C1 segment of cervical spinal cord (tissue), 14 donors: ENCODE data around the gene TBC1D3I.
A peak's percentile ranks its signal among the peaks of the same experiment; 100 is the strongest.
"Not testable (repeated sequence)": the region's sequence is repeated elsewhere in the genome, so short reads cannot be mapped to it uniquely, and the experiment has no call there.

Source experiments
- DNase-seq, 14 donors: peaks; one replicate each; lab custom pipeline; 2025; lab: John Stamatoyannopoulos, UW

The TBC1D3I gene

DNA sequence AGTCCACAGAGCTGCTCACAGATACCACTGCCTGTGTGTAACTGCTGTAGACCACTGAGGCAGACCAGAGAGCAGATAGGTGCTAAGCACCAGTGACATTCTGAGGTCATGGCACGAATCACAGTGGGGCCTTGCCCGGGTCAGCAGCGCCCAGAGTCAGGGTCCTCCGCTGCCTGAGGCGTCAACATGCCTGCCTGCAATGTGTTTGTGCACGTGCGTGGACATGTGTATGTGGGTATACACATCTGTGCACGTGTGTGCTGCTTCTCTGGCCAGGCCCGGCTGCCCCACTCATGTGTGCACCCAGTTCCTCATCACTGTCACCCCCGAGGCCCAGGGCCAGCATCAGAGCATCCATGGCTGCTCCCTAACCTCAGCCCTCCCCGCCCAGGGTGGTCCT lies at the start of gene TBC1D3I:
Gene TBC1D3I (minus strand): TSS at position 101 of the 400 bp plus-strand sequence. CDS start 1,585 bp downstream, outside the sequence.
- not testable (repeated sequence) for DNase-seq

DNA sequence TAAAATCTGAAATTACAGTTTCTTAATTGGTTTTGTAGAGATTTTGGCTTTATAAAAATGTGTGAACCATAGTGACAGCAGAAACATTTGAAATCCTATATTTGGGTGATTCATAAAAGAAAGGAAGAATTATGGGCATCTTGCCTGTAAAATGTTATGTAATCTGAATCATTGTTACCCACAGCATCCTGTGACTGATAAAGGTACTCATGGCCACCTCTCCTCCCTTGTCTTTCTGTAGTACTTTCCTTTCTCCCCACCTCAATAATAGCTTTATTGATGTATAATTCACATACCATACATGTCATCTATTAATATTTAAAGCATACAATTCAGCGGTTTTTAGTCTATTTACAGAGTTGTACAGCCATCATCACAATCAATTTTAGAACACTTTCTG lies 30.8 kb upstream of the TBC1D3I start:
- not testable (repeated sequence) for DNase-seq

DNA sequence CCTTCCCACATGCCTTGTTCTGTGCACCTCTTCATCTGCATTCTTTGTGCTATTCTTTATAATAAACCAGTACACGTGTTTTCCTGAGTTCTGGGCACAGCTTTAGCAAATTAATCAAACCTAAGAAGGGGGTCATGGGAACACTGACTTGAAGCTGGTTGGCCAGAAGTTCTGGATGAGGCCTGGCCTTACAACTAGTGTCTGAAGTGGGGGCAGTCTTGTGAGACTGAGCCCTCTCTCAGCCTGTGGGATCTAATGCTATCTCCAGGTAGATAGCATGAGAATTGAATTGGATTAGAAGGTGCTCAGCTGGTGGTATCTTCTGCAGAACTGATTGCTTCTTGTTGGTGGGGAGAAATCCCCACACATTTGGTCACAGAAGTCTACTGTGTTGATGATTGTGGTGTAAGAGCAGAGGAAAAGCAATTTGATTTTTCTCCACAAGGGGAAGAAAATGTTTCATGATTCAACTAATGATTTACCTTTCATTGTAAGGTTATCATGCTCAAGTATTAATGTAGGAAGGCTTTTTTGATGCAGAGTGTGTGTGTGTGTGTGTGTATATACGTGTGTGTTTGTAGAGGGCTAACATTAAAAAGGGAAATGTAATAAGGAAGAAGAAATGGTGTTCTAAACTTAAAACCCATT lies 25.7 kb upstream of the TBC1D3I start:
- DNase-seq = not testable (repeated sequence)

DNA sequence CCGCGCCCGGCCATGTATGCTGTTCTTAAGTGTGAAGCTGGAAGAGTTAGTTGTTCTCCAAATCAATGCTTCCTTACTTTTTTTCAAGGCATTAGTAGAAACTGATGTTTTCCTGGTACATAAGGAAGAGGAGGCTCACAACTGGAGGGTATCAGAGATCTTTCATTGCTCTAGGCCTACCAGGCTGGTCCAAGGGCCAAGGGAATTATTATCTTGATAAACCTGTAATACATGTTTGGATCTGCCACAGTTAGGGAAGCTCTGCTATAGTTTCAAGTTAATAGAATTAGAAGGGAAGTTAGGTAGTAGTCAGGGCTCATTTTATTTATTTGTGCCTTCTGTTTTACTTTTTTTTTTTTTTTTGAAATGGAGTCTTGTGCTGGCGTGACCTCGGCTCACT lies 19.8 kb upstream of the TBC1D3I start:
- DNase-seq = not testable (repeated sequence)

DNA sequence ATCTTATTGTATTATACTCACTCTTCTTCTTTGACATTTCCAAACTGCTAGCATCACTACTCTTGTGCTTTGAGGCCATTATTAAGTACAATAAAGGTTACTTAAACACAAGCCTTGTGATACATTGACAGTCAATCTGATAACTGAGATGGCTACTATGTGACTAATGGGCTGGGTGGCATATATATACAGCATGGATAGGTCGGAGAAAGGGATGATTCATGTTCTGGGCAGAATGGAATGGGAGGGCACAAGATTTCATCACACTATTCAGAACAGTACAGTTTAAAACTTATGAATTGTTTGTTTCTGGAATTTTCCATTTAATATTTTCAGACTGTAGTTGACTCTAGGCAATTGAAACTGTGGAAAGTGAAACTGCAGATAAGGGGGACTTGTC lies 18.9 kb upstream of the TBC1D3I start:
- not testable (repeated sequence) for DNase-seq

DNA sequence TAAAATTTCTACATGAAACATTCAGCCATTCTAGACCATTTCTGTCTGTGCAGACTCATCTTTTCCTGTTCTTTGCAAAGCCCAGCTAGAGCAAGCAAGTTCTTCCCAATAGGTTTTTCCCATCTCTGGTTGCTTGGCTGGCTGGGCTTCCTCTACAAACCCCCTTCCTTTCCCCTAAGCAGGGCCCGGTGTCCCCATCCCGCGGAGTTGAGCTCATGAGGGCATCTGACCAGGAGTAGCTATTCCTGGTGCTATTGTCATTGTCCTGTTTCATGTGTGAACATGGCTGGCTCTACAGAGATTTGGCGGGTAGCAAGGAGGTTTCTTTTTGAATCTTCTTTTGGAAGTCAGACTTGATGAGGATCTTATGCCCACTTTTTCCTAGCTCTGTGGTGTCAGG lies 22.3 kb downstream of the TBC1D3I start:
- DNase-seq = not testable (repeated sequence)

DNA sequence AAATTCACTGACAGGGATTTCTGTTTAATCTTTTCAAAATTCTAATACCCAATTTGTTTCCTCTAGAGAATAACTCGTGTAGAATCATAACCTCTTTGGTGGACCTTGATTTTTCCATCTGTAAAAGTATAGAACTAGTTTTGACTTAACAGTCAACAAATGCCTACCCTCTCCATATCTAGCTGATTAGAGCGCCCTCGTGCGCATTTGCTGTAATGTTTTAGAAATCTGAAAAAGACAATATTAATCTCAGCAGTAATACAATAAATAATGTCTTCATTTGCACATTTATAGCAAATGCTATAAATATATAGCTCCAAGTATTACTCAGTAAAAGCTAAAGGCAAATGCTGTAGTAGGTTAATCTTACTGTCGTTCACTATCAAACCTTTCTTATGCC lies 34.7 kb downstream of the TBC1D3I start:
- not testable (repeated sequence) for DNase-seq

DNA sequence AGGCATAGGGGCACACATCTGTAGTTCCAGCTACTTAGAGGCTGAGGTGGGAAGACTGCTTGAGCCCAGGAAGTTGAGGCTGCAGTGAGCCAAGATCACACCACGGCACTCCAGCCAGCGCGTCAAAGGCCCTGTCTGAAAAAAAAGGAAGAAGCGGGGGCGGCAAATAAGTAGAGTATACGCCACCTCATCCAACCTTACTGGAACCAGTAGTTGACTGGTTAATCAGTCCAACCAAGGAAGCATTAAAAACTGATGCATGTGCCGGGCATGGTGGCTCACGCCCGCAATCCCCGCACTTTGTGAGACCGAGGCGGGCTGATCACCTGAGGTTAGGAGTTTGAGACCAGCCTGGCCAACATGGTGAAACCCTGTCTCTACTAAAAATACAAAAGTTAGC lies 41.4 kb downstream of the TBC1D3I start:
- DNase-seq = not testable (repeated sequence)

DNA sequence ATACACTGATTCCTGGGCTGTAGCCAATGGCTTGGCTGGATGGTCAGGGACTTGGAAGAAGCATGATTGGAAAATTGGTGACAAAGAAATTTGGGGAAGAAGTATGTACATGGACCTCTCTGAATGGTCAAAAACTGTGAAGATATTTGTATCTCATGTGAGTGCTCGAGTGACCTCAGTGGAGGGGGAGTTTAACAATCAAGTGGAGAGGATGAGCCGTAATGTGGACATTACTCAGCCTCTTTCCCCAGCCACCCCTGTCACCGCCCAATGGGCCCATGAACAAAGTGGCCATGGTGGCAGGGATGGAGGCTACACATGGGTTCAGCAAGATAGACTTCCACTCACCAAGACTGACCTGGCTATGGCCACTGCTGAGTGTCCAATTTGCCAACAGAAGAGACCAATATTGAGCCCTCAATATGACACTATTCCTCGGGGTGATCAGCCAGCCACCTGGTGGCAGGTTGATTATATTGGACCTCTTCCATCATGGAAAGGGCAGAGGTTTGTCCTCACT lies 42.7 kb downstream of the TBC1D3I start:
- DNase-seq = not testable (repeated sequence)

DNA sequence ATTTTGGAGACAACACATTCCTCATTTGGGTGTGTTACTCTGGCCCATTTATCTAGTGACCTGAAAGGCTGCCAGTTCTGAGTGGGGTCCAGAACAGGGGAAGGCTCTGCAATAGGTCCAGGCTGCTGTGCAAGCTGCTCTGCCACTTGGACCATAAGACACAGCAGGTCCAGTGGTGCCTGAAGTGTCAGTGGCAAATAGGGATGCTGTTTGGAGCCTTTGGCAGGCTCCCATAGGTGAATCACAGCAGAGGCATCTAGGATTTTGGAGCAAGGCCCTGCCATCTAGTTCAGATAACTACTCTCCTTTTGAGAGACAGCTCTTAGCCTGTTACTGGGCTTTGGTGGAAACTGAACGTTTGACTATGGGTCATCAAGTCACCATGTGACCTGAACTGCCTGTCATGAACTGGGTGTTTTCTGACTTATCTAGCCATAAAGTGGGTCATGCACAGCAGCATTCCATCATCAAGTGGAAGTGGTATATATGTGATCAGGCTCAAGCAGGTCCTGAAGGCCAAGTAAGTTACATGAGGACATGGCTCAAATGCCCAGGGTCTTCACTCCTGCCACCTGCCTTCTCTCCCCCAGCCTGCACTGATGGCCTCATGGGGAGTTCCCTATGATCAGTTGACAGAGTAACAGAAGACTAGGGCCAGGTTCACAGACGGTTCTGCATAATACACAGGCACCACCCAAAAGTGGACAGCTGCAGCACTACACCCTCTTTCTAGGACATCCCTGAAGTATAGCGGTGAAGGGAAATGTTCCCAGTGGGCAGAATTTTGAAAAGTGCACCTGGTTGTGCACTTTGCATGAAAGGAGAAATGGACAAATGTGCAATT lies 43.4 kb downstream of the TBC1D3I start:
- DNase-seq = not testable (repeated sequence)

DNA sequence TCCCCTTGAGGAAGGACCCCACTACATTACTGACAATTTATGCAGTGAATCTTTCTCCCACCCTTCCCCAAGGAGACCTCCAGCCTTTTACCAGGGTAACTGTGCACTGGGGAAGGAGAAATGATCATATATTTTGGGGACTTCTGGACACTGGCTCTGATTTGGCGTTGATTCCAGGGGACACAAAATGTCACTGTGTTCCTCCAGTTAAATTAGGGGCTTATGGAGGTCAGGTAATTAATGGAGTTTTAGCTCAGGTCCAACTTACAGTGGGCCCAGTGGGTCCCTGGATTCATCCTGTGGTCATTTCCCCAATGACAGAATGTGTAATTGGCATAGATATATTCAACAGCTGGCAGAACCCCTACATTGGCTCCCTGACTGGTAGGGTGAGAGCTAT lies 44.8 kb downstream of the TBC1D3I start:
- DNase-seq = not testable (repeated sequence)

DNA sequence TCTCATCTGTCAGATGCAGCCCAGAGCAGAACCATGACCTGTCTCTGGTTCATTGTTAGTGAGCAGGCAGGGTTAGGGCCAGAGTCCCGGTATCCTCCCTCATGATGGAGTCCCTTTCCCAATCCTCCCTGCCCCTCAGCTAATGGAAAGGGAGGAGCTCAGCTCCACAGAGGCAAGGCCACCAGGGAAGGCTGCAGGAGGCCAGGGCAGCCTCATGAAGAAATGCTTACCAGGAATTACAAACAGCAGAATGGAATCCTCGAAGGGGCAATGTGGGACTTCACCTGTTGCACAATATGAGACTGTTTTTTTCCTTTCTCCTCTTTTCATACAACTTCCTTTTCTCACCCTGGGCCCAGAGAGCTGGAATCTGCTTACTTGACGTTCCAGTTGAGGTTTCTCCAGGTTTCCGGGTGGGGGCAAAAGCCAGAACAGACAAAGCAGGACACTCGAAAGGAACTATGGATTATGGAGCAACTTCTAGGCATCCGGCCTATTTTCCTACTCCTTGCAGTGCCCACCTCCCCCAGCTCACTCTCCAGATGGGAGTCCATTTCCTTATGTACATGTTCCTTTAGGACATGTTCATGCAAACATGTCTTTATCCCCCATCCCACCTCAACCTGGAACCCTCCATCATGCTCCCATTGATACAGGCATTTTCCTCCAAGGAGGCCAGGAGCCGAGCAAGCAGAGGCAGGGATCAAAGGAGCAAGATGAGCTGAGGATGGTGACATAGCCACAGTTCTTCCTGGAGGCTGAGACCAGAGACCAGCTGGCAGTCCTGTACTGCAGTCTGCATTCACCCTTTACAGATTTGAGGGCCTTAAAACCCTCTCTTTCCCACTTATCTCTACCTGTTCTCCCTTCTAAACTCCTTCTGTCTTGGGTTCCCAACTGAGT lies 48.7 kb downstream of the TBC1D3I start:
- not testable (repeated sequence) for DNase-seq

DNA sequence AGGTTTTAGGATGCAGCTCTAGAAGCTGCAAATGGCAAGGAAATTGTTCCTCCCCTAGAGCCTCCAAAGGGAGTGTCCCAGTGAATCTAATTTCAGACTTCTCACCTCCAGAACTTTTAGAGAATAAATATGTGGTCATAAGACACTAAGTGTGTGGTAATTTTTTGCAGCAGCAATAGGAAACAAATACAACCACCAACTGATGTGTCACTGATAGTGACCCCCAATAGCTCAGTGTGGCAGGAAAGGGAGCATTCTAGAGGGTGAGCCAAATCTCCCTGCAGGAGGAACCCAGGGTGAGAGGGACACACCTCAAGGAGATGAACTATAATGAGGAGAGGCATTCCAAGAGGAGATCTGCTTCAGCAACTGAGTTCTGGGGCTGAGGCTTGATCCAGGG lies 49.5 kb downstream of the TBC1D3I start:
- DNase-seq = no peak

DNA sequence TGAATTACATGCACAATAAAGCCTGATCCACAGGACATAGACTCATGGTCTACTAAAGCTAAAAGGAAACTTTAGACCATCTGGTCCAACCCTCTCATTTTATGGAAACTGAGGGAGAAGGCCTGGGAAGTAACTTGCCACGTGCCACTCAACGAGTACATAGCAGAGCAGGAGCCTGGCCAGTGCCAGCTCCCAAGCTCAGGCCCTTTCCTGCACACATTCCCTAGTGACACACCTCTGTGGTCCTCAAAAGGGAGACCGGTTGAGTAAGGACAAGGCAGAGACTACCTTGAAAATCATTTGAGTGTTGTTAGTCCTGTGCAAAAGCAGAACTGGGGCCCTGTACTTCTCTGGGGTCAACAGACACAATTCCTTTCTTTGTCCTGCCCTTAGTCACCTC lies 50.7 kb downstream of the TBC1D3I start:
- DNase-seq = no peak

DNA sequence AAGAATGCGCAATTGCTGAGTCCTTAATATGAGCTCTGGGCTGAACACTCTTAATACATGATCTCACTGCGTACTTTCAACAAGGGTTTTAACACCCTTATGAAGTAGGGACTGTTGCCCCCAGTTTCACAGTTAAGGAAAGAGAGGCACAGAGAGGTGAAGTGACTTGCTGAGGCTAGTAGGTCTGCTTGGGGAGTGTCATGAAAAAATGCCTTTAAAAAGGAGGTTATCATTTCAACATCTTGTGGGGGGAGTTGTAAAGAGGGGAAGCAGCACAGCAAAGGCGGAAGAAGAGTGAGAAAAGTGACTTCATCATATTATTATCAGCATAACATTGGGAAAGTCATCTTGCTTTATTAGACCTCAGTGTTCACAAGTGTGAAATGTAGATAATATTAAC lies 51.4 kb downstream of the TBC1D3I start:
- DNase-seq = no peak

DNA sequence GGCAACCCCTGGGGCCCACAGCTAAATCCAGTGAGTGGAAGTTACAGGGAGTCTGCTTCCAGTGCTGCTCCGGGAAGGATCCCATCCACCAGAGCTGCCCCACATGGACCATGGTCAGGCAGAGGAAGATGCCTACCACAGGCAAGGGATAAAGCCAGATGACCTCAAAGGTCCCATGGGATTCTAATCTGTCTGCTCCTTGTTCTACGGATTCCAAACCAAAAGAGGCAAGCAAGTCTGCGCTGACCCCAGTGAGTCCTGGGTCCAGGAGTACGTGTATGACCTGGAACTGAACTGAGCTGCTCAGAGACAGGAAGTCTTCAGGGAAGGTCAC lies 52.1 kb downstream of the TBC1D3I start:
- no peak for DNase-seq

DNA sequence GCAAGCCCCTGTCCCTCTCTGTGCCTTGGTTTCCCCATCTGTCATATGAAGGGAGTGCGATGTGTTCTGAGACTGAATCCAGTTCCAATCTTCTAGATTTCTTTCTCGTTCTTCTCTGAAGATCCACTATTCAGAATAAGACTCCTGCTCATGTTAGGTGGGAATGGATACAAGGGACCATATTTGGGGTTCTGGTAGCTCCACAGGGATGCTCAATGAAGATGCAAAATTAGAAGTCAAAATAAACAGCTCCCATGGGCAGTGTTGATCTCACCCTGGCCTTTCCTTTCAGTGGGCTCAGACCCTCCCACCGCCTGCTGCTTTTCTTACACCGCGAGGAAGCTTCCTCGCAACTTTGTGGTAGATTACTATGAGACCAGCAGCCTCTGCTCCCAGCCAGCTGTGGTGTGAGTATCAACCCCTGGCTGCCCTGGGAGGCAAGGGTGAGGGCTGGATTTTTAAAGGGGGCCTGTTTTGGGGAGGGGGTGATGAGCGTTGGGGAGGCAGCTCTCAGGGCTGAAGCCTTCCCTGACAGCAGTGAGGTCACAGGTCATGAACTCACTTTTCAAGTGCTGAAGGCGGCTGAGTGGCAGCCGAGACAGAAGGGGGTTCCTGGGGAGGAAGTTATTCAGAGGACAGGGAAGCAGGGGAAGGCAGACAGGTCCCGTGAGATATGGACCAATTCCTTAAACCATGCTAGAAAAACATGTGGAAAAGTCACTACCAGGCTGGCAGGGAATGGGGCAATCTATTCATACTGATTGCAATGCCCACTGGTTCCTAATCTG lies 52.7 kb downstream of the TBC1D3I start:
- DNase-seq = not testable (repeated sequence)

DNA sequence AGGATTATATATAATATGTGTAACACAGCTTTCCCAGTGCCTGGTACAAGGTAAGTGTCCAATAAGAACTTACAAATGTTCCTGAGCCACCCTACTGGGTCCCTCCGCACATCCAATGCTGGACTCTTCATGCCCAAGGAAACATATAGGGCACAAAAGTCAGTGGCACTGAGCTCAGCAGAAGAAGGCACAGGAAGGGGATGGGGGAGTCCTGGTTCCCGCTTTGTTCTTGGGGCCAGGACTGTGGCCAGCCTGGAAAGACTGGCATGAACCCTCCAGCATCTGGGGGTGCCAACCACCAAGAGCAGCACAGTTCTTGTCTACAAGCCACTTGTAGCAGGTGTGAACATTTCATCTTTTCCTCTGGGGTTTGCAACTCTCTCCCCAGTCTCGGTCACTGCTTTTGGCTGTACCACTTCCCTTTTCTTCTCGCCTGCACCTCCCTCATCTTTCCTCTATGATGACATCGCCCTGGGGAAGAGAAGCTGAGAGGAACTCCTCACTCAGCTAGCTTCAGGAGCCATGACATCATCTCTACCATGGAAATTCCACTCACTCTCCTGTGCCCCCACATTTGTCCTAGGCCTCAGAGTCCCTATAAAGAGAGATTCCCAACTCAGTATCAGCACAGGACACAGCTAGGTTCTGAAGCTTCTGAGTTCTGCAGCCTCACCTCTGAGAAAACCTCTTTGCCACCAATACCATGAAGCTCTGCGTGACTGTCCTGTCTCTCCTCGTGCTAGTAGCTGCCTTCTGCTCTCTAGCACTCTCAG lies 53.7 kb downstream of the TBC1D3I start, which contains the start of gene CCL4L2:
Gene CCL4L2 (plus strand): TSS at position 625 of the 773 bp plus-strand sequence.
- peak in 2 of 14 donors; percentile 21 to 57 for DNase-seq

DNA sequence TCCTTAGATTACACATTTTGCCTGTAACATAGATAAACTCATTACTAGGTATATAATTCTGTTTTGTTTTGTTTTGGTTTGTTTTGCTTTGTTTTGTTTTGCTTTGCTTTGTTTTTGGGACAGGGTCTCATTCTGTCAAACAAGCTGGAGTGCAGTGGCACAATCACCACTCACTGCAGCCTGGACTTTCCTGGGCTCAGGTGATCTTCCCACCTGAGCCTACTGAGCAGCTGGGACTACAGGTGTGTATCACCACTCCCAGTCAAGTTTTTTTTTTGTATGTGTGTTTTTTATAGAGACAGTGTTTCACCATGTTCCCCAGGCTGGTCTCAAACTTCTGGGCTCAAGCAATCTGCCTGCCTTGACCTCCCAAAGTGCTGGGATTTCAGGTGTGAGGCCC lies 54.8 kb downstream of the TBC1D3I start:
- no peak for DNase-seq

DNA sequence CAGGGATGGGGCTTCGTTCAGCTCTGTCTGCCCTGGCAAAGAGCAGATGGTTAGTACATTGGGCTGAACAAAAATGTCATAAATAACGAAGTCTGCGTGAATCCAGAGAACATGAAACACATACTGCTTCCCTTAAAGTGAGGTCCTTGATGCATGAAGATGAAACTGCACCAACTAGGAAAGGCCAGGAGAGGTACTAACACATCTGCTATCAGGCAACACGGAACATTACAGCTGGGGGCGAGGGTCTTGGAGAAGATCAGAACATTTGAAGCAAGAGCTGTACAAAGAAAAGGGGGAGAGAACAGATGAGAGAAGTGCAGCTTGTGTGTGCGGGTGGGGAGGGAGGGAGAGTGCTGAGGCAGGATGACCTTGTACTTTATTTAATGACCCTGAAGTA lies 57.0 kb downstream of the TBC1D3I start:
- DNase-seq = not testable (repeated sequence)
